Effector CD8-positive, alpha-beta T cell (primary cell): ENCODE measurements around the gene SMC3.

ENCODE experiments used
- DNase-seq: peaks from one replicate; lab custom pipeline; 2025; lab: John Stamatoyannopoulos, UW

SMC3 gene

GRCh38 chr10:110544958-110545537 lies 22.4 kb upstream of the SMC3 start:
- DNase-seq, result no peak

DNA sequence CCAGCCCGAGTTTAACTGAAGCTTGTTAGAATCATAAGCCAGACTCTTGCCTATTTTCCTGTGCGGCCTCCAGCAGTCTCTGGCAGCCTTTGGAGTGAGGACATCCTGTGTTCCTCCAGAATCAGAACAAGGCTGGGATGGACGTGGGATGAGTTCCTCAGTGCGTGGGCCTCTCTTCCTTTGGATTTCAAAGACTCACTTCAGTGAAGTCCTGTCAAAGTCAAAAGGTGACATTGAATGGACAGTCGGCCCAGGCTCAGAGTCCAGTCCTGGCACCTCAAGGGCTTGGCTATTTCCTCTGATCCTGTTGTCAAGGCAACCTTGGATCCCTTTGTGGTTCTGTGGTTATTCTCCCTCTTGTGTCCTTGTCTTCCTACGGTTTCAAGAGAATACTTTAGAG lies 21.4 kb upstream of the SMC3 start:
- DNase-seq, result no peak

GRCh38 chr10:110546499-110547110 lies 20.9 kb upstream of the SMC3 start:
- no peak for DNase-seq

DNA sequence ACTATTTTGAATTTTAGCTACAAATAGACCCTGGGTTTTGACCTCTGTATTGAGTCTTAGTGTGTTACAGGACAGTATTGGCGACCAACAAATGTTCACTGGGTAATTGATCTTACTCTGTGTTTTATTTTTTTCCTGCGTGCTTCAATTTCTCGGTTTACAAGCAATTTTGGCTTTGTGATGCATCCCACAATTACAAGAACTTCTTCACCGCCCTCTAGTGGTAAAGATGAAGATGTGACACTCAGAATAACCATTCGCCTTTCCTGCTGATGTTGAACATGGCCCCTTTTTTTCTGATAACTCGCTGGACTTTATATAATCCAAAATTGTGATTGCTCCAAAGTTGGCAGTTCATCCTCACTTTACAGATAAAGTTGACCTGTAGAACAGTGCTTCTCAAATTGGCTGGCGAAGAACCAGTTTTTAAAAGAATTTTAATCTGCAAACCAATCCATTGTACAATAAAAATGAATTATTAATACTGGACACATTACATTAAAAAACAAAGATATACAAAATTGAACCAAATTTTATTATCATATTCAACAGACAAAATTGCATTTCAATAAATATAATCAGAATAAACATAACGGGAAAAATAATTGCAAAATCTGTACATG lies 20.2 kb upstream of the SMC3 start:
- DNase-seq, result no peak

GRCh38 chr10:110548002-110548401 lies 19.5 kb upstream of the SMC3 start:
- DNase-seq, result no peak

- no peak for DNase-seq
These were observed 18.3 kb upstream of the SMC3 start for GRCh38 chr10:110549211-110549610.

GRCh38 chr10:110553905-110554304 lies 13.6 kb upstream of the SMC3 start:
- DNase-seq, result no peak

GRCh38 chr10:110556296-110556695 lies 11.2 kb upstream of the SMC3 start:
- no peak for DNase-seq

DNA sequence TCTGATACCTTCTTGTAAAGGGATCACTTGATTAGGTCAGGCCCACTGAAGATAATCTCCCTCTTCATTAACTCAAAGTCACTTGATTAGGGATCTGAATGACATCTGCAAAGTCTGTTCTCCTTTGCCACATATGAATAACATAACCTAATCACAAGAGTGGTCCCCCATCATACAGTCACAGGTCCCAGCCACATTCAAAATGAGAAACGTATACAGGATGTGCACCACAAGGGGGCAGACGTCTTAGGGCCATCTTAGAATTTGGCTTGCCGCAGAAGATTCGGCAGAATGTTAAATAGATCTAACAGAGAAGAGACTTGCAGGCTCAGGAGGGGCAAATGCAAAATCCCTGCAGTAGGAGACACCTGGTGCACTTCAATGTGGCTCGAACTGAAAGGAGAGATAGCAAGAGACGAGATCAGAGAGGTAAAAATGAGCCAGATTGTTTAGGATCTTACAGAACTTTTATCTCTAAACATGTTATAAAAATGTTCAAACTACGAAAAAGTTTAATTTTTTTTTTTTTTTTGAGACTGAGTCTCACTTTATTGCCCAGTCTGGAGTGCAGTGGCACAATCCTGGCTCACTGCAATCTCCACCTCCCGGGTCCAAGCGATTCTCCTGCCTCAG lies 10.4 kb upstream of the SMC3 start:
- peak; percentile 41 for DNase-seq

DNA sequence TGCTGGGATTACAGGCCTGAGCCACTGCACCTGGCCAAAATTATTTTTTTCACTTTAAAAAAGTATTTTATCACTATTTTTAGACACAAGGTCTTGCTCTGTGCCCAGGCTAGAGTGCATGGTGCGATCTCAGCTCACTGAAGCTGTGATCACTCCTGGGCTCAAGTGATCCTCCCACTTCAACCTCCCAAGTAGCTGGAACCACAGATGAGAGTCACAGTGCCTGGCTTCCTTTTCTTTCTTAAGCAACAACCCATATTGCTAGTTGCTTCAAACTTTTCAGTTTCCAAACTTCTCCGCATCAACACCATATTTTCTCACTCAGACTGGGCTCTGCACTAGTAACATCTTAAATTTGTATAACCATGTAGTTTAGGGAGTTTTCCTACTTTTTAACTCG lies 9.5 kb upstream of the SMC3 start:
- no peak for DNase-seq

- DNase-seq, result no peak
These were observed 7.5 kb upstream of the SMC3 start for GRCh38 chr10:110560012-110560411.

GRCh38 chr10:110561292-110561691 lies 6.2 kb upstream of the SMC3 start:
- DNase-seq, result no peak

DNA sequence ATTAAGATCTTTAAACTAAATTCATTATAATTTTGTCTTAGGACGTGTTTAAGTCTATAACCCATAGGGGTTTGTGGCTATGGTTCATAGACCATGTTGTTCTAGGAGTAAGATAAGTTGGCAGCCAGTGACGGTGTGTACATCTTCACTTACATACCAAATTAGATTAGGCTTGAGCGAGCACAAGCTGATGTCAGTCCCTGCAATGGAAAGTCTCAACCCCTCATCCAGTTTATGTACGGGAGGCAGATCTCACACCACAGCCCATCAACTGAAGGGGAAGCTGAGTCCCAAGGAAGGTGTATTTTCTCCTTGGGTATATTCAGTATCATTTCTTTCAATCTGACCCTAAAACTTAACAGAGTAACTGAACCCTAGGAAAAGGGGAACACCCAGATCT lies 5.1 kb upstream of the SMC3 start:
- DNase-seq, result no peak

GRCh38 chr10:110563132-110563531 lies 4.4 kb upstream of the SMC3 start:
- DNase-seq, result no peak

- no peak for DNase-seq
These were observed 859 bp upstream of the SMC3 start for GRCh38 chr10:110566472-110567200.

DNA sequence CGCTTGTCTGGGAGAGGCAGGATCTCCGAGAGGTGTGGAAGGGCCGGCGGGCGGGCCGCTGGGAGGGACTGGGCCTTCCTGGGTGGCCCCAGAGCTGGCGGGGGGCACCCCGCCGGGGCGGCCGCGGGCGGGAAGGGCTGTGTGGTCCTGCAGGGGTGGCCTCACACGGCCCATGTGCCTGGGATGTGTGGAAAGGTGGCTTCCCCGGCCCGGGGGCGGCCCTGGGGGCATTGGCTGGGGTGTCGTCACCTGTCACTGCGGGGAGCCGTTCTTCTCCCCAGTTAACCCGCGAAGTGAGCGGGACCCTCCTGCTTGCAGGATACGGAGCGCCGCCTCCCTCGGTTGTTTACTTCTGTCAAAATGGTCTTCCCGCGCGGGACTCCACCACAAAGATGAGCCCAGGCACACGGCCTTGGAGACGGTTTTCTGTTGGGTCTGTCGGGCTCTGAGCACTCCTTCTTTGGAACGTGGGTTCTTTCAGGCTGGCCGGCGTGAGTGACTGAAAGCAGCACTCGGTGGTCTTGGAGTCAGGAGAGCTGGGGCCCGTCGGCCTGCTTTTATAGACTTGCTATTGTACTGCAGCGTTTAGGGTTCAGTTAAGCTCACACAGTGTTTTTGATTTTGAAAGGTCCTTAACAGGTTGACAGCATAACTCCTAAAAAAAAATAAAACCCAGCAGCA lies 700 bp downstream of the SMC3 start:
- DNase-seq, result peak; percentile 53

DNA sequence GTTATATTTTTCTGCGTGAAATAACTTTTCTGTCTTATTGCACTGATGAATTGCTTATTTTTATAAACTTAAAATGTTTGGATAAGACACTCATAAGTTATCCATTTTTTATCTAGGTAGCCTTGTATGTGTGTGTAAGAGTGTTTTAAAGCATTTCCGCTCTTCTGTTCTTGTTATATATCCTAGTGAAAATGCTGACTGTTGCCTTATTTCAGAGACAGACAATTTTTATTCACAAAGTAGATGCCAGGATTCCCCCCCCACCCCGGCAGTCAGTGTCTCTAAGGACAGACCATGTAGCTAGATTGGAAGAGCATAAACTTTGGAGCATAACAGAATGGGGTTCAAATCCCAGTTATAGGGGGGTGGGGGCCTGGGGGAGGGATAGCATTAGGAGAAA lies 1.6 kb downstream of the SMC3 start:
- no peak for DNase-seq

GRCh38 chr10:110569736-110570135 lies 2.2 kb downstream of the SMC3 start:
- no peak for DNase-seq

GRCh38 chr10:110571093-110571743 lies 3.7 kb downstream of the SMC3 start:
- DNase-seq, result no peak

GRCh38 chr10:110572862-110573261 lies 5.4 kb downstream of the SMC3 start:
- DNase-seq, result no peak

DNA sequence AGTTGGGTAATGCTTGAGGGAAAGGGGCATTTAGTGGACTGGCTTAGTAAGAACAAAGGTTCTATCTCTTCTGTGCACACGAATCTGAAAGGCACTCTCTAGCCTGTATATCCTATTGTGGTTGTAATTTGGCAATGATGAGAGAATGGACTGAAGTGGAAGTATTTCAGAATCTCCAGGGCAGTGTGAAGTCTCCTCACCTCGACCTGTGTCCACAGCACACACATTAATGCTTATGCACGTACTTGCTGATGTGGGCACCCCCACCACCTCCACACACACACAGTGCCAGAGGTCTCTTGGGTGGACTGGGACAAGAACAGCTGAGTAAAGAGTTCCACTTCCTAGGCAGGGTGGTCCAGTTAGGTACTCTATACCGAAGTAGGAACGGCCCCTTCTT lies 6.9 kb downstream of the SMC3 start:
- no peak for DNase-seq
